Neural crest cell (in vitro differentiated cells): ENCODE results near the gene PNCK. TPM values are rescaled to one million over a fixed set of nuclear protein-coding genes. Genes with fewer than 3 reads are reported as not detected.

Experiments
- DNase-seq: peaks from one replicate; pipeline ENCODE4 v3.0.0; 2021; ENCODE audit warnings: low read depth, mixed read lengths, low spot score
- H3K27ac Mint-ChIP-seq: one replicate; pipeline ENCODE4 v1.8.0; 2021; ENCODE audit warnings: mild to moderate bottlenecking, mixed read lengths; ENCODE audit not compliant: unreplicated experiment
- H3K27me3 Mint-ChIP-seq: 2 replicates; pipeline ENCODE4 v1.8.0; 2021; ENCODE audit warnings: low read depth, mild to moderate bottlenecking, mixed read lengths
- H3K36me3 Mint-ChIP-seq: 2 replicates; pipeline ENCODE4 v1.8.0; 2021; ENCODE audit warnings: low read depth, mild to moderate bottlenecking, mixed read lengths
- H3K4me1 Mint-ChIP-seq: 2 replicates; pipeline ENCODE4 v1.8.0; 2021; ENCODE audit warnings: mixed read lengths
- H3K4me3 Mint-ChIP-seq: one replicate; pipeline ENCODE4 v1.8.0; 2021; ENCODE audit warnings: mild to moderate bottlenecking, mixed read lengths
- H3K9me3 Mint-ChIP-seq: 2 replicates; pipeline ENCODE4 v1.8.0; 2021; ENCODE audit warnings: mixed read lengths
- total RNA-seq: library from RNA; stranded (reverse); gene quantifications from 2 replicates; pipeline ENCODE4 v1.2.1, GENCODE V29; 2021
- TF ChIP-seq, protein P1 (sequence below): fragments of 200-600 bp; sonication (generic); conservative IDR thresholded peaks from 2 replicates; pipeline ENCODE4 v1.5.0; 2021; ENCODE audit warnings: antibody characterized with exemption, mild to moderate bottlenecking

The PNCK gene
- total RNA-seq, 1 donor from 2014 or later: 9.4 TPM

DNA sequence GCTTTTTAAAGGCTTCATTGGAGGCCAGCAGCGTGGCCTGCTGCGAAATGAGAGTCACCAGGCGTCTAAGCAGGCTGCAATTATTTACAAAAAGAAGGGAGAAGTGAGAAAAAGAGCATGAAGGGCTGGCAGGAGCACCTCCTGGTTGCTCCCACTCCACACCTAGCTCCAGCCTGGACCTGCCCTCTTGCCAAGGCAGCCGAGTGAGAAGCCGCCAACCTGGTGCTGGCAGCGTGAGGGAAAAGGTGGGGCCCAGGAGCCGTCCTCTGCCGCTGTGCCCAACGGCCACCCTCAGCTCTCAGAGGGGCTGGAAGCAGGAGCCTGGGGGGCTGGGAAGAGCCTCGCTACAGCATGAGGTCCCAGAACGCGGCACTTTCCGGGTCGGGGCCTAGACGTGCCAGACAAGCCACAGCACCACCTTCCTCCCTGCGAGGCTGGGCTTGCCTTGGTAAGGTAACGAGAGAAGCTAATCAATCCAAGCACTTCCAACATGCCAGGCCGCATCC lies 30.5 kb upstream of the PNCK start:
- H3K4me3 Mint-ChIP-seq: peak overlapping the region; percentile 31
- peaks cover 3% of the 10 kb centered on the region for H3K36me3 Mint-ChIP-seq
- DNase-seq: no peak
- H3K27me3 Mint-ChIP-seq: no peaks in the 10 kb centered on the region
- TF ChIP-seq, protein P1, sequence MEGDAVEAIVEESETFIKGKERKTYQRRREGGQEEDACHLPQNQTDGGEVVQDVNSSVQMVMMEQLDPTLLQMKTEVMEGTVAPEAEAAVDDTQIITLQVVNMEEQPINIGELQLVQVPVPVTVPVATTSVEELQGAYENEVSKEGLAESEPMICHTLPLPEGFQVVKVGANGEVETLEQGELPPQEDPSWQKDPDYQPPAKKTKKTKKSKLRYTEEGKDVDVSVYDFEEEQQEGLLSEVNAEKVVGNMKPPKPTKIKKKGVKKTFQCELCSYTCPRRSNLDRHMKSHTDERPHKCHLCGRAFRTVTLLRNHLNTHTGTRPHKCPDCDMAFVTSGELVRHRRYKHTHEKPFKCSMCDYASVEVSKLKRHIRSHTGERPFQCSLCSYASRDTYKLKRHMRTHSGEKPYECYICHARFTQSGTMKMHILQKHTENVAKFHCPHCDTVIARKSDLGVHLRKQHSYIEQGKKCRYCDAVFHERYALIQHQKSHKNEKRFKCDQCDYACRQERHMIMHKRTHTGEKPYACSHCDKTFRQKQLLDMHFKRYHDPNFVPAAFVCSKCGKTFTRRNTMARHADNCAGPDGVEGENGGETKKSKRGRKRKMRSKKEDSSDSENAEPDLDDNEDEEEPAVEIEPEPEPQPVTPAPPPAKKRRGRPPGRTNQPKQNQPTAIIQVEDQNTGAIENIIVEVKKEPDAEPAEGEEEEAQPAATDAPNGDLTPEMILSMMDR: no peak
- H3K9me3 Mint-ChIP-seq: no peaks in the 10 kb centered on the region
- no peak overlapping the region for H3K27ac Mint-ChIP-seq
- peaks cover 6% of the 10 kb centered on the region for H3K4me1 Mint-ChIP-seq

GRCh38 chrX:153703036-153703370 lies 29.4 kb upstream of the PNCK start:
- H3K27me3 Mint-ChIP-seq: peaks cover 5% of the 10 kb centered on the region
- peaks cover 3% of the 10 kb centered on the region for H3K36me3 Mint-ChIP-seq
- no peak overlapping the region for H3K27ac Mint-ChIP-seq
- TF ChIP-seq, protein P1: no peak
- H3K4me1 Mint-ChIP-seq: peaks cover under 1% of the 10 kb centered on the region
- H3K9me3 Mint-ChIP-seq: no peaks in the 10 kb centered on the region
- DNase-seq: no peak
- H3K4me3 Mint-ChIP-seq: no peak overlapping the region

GRCh38 chrX:153702336-153703035 lies 28.9 kb upstream of the PNCK start:
- DNase-seq: no peak
- Mint-ChIP-seq H3K36me3 (peaks cover 8% of the 10 kb centered on the region), H3K4me1 (peaks cover under 1% of the 10 kb centered on the region), H3K9me3 (no peaks in the 10 kb centered on the region), H3K4me3 (no peak overlapping the region), H3K27ac (no peak overlapping the region), H3K27me3 (peaks cover 10% of the 10 kb centered on the region)
- TF ChIP-seq, protein P1: no peak

DNA sequence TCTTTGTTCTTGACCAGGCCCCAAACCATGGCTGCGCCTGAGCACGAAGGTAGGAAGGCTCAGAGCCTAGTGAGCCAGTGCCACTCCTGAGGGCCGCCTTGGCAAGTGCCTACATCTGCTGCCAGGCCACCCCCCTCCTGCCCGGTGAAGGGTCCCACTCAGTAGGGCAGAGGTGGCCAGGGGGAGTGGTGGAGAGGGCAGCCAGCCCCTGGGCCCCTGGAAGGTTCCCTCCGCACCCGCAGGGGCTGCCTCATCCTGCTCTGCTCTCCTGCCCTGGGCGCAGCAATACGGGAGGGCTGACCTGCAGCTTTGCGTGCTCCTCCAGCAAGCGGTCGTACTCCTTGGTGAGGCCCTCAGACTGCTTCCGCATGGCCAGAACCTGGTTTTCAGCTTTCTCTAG lies 28.1 kb upstream of the PNCK start:
- no peak overlapping the region for H3K4me3 Mint-ChIP-seq
- peaks cover 6% of the 10 kb centered on the region for H3K4me1 Mint-ChIP-seq
- H3K36me3 Mint-ChIP-seq: peaks cover 8% of the 10 kb centered on the region
- no peak for DNase-seq
- TF ChIP-seq, protein P1: no peak
- peaks cover 11% of the 10 kb centered on the region for H3K27me3 Mint-ChIP-seq
- no peaks in the 10 kb centered on the region for H3K9me3 Mint-ChIP-seq
- H3K27ac Mint-ChIP-seq: no peak overlapping the region

GRCh38 chrX:153700967-153701366 lies 27.4 kb upstream of the PNCK start:
- peaks cover 11% of the 10 kb centered on the region for H3K27me3 Mint-ChIP-seq
- DNase-seq: no peak
- peaks cover 5% of the 10 kb centered on the region for H3K36me3 Mint-ChIP-seq
- peaks cover 6% of the 10 kb centered on the region for H3K4me1 Mint-ChIP-seq
- no peak overlapping the region for H3K4me3 Mint-ChIP-seq
- no peaks in the 10 kb centered on the region for H3K9me3 Mint-ChIP-seq
- TF ChIP-seq, protein P1: no peak
- H3K27ac Mint-ChIP-seq: no peak overlapping the region
